HL-60/S4 treated with phorbol 12-myristate 13-acetate at 8.2 ng/mL for 4 days and 3 days (cell line): ENCODE measurements around the gene VWC2.

ENCODE experiments used
- in situ Hi-C: fragments of 300-500 bp; cut with MboI; formaldehyde crosslinking; loops from 2 replicates; pipeline ENCODE4 v1.15.0; 2022; ENCODE audit warnings: low sequenced_read_pairs

The VWC2 gene

DNA sequence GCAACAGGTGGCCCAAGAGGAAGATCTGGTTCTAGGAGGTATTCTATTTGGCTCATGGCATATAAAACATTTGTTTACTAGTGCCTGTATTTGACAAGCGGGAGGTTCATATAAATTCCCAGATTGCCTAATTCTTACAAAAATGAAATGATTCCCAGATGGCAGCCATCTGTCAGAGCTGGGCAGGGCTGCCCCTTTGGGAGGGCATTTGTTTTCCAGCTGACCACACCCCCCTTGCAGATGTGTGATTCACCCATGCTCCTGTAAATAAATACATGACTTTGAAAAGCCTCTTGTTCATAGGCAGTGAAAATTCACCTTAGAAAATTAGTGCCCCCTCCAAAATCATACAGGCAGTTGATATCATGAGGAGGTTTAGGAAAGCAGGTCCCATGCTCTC, 8.6 kb downstream of the VWC2 start:
- in situ Hi-C loops = no loop called here

DNA sequence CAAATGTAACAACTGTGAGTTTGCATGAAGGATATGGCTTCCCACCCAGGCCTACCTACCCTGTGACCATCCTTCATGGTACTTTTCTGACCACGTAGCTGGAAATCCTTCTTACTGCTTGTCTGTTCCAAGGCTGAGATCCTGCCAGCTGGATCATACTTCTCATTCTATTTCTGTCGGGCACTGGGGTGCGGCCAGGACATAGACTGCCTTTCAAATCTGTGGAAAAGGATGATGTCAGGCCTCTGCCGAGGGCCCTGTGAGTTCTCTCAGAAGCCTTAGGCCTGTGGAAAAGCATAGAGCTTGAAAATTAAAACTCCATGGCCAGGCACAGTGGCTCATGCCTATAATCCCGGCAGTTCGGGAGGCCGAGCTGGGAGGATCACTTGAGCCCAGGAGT, 10.0 kb downstream of the VWC2 start:
- in situ Hi-C loops = no loop called here

- in situ Hi-C loops = no loop called here
Observed at GRCh38 chr7:49787980-49788379, 14.5 kb downstream of the VWC2 start.

DNA sequence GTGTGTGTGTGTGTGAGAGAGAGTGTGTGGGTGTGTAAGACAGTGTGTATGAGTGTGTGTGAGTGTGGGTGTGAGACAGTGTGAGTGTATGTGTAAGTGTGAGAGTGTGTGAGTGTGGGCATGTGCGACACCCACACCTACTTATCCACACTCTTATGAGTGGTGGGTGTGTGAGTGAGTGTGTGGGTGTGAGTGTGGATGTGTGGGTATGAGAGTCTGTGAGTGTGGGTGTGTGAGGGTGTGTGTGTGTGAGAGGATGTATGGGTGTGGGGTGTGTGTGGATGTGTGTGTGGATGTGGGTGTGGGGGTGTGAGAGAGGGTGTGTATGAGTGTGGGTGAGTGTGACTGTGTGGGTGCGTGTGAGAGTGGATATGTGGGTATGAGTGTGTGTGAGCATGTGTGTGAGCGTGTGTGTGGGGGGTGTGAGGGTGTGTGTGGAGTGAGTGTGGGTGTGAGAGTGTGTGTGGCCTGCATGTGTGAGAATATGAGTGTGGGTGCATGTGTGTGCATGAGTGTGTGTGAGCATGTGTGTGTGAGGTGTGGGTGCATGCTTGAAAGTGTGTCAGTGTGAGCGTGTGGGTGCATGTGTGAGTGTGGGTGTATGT, 15.1 kb downstream of the VWC2 start:
- in situ Hi-C loops = no loop called here

- in situ Hi-C loops = no loop called here
Observed at GRCh38 chr7:49789736-49790135, 16.3 kb downstream of the VWC2 start.

DNA sequence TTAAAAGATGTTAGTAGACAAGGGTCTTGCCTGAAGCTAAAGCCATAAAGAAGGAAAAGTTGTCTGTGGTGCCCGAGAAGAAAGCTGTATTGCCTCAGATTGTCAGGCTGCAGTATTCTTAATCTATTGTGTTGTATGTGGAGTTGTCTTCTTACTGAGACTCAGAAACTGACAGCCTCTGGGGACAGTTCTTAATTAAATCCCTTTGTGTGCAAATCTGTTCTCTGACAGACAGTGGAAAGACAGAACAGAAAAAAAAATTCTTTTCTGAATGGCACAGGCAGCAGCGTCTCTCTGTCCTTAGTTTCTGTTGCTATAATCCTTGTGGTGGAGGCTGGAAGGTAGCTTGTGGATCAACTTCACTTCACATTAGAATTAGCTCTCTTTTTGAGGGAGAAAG, 16.8 kb downstream of the VWC2 start:
- in situ Hi-C loops = no loop called here

DNA sequence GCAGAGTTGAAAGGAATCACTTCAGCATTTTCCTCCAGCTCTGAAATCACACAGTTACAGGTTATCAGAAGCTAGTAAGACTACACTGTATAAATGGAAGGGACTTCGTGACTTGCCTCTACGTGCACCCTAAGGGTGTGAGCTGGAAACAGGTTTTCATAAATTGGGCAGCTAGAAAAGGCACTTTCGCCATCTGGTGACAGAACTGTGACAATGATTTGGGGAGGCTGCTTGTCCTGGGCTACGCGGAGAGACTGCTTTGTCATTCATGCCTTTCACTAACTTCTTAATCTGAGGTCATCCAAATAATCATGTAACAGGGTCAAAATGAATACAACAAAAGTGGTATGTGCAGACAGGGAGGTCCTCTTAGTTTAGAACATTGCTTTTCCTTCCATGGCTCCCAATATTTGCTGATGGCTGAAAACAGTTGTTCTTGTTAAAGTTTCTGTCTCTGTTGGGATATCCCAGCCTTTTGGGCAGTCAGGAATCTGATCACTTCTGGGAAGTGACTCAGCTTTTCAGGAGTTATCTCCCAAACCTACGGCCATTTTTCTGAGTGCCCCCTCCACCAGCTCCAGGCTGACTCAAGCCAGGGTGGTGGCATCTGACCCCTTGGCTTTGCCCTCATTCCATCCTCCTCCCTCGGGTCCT, 17.8 kb downstream of the VWC2 start:
- in situ Hi-C loops = no loop called here

DNA sequence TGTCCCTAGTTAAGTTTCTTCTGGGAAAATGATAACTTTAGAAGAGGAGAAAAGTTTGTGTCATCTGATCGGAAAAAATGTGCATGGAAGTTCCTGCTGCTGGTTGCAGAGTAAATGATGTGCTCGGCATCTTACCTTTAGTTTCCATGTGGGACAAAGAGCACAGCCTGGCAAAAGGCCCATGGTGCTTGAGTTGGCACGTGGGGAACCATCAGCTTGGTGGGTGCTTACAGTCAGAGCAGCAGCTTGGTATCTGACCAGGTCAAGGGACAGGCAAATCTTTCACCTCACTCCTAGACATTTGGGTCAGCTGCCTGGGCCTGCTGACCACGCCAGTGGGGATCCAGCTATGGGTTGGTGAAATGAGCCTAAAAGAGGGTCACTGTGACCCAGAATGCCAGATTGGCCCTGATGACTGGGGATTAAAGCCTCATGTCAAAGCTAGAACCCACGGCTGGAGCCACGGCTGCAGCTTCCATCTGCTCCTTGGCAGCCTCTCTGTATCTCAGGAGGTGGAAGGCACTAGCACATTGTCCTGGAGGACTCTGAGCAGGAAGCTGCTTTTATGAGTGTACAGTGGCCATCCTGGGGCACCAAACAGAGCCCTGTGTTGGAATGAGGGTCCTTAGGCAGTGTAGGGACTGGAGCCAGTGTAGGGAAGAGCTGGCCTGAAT, 24.7 kb downstream of the VWC2 start:
- in situ Hi-C loops = no loop called here

- in situ Hi-C loops = no loop called here
Observed at GRCh38 chr7:49800031-49800430, 26.6 kb downstream of the VWC2 start.

DNA sequence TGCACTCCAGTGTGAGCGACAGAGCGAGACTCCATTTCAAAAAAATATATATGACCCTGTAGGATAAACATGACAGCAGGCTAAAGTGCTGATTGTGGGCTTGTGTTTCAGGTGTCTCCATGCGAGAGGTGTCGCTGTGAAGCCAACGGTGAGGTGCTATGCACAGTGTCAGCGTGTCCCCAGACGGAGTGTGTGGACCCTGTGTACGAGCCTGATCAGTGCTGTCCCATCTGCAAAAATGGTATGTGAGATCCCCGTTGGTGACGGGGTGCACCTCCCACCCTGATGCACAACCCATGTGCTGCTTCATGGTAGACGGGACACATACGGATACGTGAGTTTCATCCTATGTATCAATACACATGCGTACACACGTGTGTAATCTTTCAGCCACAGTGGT, 29.2 kb downstream of the VWC2 start:
- in situ Hi-C loops = no loop called here

- in situ Hi-C loops = no loop called here
Observed at GRCh38 chr7:49803812-49804211, 30.4 kb downstream of the VWC2 start.

- in situ Hi-C loops = no loop called here
Observed at GRCh38 chr7:49805371-49806007, 32.1 kb downstream of the VWC2 start.

DNA sequence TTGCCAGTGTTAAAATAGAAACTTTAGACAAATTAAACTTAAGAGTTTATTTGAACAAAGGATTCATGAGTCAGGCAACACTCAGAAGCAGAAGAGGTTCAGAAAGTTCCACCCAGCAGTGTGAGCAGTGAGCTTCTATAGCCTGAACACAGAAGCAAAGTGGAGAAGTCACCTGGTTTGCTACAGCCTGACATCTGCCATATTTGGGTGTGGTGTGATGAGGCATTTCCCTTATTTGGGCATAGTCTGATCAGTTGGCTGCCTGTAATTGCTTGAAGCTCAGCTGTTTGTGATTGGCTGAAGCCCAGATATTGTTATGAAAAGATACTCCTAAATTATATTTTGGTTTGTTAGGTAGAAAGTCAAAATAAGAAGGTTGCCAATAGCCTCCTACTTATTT, 39.1 kb downstream of the VWC2 start:
- in situ Hi-C loops = no loop called here

GRCh38 chr7:49817279-49817678, 43.8 kb downstream of the VWC2 start:
- in situ Hi-C loops = no loop called here

DNA sequence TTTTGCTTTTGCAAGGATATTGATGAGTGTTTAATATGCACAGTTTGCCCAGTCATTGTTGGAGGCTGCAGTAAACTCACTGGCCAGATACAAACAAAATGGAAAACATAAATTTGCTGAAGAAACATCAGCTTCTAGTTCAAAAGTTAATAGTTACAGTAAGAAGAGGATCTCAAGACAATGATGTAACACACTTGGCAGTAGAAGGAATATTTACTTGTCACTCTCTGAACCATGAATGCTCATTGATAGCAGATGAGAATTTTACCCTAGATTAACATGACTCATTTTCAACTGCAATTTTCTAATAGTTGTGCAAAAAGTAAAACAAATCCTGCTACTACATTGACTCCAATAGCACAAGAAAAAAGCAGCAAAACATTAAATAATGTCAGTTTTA, 47.7 kb downstream of the VWC2 start:
- in situ Hi-C loops = no loop called here

DNA sequence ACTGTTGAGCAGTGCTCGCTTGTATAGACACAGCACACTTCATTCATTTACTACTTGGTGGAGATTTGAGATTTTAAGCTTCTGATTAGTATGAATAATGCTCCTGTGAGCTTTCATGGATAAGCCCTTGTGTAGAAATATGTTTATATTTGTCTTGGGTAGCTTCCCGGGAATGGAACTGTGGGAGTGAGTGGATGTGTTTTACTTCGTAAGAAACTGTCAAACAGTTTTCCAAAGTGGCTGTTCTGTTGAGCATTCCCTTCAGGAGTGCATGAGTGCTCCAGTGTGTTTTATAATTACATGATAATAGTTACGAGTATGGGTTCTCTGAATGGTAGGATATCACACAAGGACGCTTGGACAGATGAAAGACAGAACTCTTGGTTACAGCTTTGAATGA, 49.4 kb downstream of the VWC2 start:
- in situ Hi-C loops = no loop called here

DNA sequence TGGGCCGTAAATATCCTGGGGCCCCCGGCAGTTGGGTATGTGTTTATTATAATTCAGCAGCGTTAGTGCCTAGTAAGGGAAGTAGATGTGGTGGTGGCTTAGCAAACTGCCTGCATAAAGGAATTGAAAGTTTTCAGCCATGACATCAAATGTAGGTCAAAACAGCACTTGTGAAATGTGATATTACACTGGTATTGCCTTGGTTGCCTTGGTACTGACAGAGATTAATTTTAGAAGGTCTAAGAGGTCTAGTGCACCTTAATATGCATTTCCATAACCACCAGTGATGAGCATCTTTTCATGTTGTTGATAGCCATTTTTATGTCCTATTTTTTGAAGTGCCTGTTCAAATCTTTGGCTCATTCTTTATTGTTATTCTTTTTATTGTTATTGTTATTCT, 50.1 kb downstream of the VWC2 start:
- in situ Hi-C loops = no loop called here

GRCh38 chr7:49839863-49840645, 66.6 kb downstream of the VWC2 start:
- in situ Hi-C loops = no loop called here

GRCh38 chr7:49840751-49841405, 67.4 kb downstream of the VWC2 start:
- in situ Hi-C loops = no loop called here

DNA sequence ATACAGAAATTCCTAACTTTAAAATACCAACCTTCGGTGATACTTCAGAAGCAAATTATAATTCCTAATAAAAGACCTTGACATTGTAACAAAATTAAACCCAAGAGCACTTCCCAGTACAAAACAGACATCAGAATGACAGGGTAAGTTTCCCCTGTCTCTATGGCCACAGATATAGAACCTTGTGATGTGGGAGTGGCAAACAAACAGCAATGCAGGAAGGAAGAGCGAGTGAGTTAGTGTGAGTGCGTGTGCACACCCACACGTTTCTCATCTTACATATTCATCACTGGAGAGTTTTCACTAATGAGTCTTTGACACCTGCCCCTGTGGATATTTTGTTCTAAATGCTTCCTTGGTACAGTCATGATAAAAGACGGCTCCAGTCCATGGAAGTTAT, 72.2 kb downstream of the VWC2 start:
- in situ Hi-C loops = no loop called here
